ENCODE results near the gene MALRD1.
"Not testable (repeated sequence)": the region's sequence is repeated elsewhere in the genome, so short reads cannot be mapped to it uniquely, and the experiment has no call there.

Gene MALRD1

DNA sequence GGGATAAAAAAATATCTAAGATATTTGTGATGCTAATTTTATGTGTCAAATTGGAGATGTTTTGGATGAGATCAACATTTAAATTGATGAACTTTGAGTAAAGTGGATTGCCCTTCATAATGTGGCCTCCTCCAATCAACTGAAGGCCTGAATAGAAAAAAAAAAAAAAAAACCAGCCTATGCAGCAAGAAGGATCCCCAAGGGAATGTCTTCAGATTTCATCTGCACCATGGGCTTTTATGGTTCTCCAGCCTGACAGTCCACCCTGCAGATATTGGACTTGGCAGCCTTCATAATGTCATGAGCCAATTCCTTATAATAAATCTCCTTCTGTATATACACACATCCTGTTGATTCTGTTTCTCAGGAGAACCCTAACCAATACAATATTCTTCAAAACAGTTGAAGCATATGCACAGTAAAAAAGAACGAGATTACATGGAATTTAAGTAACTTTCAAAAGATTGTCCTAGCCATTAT, 450.7 kb downstream of the MALRD1 start:
- DNase-seq: no peak

DNA sequence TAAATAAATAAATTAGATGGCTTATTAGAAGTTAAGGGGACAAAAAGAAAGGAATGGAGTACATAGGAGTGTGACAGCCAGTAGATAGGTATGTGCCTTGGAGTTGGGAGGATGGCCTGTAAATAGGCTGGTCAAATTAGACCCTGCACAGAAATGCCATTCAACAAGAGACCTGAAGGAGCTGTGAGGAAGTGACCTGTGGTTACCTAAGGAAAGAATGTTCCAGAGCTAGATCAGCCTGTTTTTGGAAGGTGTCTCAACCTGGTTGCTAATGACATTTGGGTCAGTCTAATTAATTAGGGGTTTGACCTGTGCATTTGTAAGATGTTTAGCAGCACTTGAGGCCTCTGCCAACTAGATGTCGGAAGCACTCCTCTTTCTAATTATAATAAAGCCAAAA, 452.4 kb downstream of the MALRD1 start:
- no peak for DNase-seq

DNA sequence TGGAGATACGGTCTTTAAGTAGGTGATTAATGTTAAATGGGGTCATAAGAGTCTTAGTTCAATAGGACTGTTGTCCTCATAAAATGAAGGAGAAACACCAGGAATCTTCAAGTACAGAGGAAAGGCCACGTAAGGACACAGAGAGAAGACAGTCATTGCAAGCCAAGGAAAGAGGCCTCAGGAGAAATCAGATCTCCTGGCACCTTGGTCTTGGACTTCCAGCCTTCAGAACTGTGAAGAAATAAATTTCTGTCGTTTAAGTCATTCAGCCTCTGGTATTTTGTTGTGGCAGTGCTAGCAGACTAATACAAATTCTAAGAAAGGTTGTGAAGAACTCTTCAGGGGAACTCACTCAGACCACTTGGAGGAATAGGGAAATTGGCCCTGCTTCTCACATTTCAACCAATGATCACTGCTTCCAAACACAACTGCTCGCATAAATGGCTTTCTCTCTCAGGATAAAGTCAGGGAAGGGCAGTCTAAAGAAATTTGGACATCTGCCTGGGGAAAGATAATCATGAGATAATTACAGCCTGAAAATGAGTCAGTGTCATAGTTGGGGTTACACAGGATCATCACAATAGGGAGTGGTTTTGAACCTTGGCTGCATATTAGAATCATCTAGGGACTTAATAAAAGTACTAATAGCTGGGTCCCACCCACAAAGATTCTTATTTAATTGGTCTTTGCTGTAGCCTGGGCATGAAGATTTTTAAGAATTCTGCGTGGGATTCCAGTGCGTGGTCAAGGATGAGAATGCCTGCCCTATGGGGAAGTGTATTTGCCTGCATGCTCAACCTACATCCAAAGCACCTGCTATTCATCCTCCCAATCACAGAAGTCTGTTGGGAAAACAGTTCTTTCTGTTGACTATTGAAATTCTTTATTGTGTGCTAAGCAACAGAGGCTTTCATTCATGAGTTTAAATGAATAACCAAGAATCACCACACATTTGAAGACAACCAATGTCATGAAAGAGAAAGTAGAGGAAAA, 457.0 kb downstream of the MALRD1 start:
- no peak for DNase-seq

DNA sequence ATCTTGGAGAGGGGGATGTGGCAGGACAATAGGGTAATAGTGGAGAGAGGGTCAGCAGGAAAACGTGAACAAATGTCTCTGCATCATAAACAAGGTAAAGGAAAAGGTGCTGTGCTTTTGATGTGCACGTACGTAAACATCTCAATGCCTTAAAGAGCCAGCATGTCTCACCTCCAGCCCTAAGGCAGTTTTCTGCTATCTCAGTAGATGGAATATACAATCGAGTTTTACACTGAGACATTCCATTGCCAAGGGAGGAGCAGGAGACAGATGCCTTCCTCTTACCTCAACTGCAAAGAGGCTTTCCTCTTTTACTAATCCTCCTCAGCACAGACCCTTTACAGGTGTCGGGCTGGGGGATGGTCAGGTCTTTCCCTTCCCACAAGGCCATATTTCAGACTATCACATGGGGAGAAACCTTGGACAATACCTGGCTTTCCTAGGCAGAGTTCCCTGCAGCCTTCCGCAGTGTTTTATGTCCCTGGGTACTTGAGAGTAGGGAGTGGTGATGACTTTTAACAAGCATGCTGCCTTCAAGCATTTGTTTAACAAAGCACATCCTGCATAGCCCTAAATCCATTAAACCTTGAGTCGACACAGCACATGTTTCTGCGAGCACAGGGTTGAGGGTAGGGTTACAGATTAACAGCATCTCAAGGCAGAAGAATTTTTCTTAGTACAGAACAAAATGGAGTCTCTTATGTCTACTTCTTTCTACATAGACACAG, 461.6 kb downstream of the MALRD1 start:
- not testable (repeated sequence) for DNase-seq

DNA sequence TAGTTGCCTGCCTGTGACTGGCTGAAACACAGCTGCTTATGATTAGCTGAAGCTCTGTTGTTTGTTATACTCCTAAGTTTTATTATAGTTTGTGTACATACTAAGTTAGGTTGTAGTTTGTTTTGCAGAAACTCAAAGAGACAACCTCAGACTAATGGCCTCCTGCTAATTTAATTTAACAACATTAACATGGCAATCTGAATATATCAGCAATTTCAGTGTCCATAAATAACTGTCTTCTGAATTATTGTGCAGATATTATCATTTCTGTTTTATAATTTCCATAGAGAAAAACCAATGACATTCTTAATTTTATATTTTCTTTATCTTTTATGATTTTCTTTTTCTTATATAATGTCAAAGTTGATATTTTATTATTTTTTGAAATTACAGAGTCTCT, 469.5 kb downstream of the MALRD1 start:
- DNase-seq: no peak

DNA sequence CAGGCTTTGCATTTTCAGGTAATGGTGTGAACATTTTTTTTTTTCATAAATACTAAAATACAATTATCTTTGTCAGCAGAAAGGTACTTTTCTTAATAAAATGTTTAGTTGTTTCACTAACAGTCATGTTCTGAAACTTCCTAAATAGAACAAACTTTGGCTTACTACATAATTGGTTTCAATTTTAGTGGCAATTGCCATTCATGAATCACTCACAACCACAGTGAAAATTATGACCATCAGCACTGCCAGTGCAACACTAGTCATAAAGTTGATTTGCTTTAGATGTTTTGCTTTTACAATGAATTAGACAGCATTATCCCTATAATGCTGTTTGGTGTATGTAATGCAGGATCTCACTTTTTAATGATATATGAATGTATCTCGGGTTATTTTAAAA, 470.0 kb downstream of the MALRD1 start:
- DNase-seq: no peak

DNA sequence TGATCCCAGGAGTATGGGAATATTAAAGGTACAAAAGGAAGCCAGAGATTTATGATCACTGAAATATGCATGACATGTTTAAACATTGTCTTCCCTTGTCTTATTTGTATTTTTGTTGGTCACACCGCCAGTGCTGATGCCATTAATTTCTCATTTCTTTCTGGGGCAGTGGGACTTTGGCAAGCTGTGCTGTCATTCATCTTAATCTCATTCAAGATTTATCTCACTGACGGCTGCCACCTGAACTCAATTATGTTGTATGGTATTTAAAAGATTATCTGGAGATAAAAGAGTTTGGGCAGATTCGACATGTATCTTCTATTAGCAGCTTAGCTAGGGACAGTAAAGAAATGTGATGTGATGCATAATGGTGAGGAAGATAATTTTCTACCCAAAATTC, 482.7 kb downstream of the MALRD1 start:
- no peak for DNase-seq

DNA sequence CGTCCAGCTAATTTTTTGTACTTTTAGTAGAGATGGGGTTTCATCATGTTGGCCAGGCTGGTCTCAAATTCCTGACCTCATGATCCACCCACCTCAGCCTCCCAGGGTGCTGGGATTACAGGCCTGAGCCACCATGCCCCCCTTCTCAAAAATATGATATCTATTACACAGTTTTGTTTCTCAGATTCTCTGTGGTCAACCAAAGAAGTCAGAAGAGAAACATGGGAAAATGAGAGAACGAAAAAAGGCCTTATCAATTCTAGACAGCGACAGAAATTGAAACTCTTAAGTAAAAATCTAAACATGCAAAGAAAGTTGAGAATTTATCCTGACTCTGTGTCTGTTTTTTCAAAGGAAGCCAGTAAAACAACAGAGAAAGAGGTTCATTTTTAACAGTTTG, 483.8 kb downstream of the MALRD1 start:
- DNase-seq: no peak

DNA sequence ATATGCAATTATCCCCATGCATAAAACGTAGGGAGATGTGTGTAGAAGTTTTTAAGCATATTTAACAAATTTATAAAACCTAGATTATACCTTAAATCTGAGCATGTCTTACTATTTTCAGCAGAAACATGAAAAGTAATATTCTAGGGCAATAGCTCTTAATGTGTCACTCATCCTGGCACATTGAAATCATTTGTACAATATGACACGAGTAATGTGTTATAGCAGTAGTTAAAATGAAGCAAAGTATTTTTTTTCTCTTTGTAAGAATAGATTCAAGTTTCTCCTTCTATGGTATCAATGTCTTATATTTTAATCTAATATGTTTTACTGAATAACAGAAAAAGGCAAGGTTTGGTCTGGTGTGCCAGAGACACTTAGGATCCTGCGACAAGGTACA, 492.7 kb downstream of the MALRD1 start:
- no peak for DNase-seq

DNA sequence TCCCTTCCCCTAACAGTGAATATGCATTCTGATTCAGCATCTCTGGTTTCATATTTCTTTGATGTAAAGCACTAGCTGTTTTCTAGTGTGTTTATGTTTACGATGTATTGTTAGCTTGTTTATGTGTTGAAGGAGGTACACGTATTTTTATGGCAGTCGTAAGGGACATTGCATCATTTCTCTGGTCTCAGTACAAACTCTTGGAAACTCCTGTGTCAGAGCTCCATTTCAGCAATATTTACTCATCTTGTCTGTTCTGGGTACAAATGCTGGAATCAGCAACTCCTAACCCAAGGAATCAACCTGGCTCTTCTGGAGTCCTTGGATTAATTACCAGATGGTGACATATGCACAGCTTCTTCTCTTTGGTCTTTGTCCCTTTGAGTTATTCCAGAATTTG, 497.6 kb downstream of the MALRD1 start:
- DNase-seq: no peak

DNA sequence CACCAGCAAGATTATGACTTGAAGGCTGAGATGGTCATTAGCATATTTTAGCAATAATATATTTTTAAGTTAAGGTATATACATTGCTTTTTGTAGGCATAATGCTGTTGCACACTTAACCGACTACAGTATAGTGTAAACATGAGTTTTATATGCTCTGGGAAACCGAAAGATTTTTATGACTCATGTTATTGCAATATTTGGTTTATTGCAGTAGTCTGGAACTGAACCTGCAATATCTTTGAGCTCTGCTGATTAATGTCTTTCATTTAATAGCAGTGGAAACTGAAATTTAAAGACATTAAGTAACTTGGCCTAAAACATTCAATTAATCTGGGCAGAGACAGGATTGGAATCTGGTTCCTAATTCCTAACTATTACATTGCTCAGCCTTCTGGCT, 500.9 kb downstream of the MALRD1 start:
- no peak for DNase-seq

DNA sequence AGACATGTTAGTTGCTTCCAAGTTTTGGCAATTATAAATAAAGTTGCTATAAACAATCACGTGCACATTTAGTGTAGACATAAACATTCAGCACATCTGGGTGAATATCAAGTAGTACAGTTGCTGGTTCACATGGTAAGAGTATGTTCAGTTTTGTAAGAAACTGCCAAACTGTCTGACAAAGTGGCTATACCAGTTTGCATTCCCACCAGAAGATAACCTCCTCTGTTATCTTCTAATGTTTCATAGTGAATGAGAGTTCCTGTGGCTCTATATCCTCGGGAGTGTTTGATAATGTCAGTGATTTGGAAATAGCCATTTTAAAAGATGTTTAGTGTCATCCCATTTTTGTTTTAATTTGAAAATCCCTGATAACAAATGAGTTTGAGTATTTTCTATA, 508.1 kb downstream of the MALRD1 start:
- no peak for DNase-seq

DNA sequence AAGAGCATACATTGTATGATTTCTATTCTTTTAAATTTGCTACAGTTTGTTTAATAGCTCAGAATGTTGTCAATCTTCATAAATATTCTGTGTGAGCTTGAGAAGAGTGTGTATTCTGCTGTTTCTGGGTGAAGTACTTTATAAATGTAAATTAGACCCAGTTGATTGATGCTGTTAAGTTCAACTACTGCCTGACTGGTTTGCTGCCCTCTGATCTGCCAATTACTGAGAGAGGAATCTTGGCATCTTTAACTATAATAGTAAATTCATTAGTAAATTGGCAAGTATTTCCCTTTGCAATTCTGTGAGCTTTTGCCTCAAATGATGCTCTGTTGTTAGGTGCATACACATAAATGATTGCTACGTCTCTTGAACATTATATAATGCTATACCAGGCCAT, 512.6 kb downstream of the MALRD1 start:
- no peak for DNase-seq

DNA sequence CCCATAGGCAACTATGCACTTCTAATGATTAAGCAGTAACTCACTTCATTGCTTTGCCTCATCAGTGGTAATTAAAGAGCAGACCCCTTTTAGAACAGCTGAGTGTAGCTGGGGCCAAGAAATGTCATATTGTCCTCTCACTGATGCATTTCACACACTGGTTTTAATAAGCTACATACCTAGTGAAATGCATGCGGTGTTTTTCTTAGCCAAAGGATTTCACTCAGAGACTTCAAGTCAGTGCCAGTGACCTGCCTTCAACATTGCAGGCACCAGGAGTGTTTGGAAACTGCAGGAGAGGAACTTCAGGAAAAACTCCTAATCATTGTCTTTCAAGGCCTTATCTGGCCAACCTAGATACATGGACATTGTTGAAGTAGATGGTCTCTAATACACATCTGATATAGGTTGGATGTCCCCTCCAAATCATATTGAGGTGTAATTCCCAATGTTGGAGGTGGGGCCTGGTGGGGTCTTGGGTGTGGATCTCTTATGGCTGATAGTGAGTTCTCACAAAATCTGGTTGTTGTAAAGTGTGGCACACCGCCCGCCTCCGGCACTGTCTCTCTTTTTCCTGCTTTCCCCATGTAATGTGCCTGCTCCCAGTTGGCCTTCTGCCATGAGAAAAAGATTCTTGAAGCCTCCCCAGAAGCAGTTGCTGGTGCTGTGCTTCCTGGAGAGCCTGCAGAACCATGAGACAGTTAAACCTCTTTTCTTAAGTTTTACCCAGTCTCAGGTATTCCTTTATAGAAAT, 515.0 kb downstream of the MALRD1 start:
- DNase-seq: no peak

DNA sequence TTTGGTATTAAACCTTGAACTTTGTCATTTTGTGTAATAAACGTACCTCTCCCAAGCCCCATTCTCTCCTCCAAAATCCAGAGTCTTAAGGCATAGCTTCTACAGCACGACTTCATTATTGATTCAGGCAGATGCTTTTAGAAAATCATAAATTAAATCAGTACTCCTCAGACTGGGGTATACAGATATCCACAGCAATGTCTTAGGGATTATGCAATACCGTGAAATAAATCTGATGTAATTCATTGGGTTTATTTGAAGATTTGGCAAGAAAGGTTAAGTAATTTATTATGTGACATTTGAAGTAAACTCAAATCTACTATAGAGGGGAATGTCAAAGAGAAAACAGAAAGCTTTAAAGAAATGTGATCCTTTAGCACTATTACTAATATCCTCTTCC, 521.5 kb downstream of the MALRD1 start:
- DNase-seq: no peak

DNA sequence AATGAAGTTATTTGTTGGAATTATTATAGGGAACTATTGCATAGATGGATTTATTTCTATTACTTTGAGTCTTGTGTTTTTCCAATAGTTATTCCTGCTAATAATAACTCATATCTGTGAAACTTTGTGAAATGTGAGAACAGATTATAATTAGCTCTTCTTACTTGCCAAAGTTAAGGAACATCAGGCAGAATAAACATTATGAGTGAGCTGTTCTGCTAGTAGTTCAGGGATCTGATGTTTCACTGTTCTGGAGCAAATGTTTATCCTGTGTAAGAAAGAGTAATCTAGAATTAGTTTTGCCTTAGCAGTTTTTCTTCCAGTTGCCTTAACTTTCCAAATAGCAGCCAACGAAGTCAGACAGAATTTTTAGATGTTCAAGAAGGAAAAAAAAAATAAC, 522.4 kb downstream of the MALRD1 start:
- DNase-seq: no peak

DNA sequence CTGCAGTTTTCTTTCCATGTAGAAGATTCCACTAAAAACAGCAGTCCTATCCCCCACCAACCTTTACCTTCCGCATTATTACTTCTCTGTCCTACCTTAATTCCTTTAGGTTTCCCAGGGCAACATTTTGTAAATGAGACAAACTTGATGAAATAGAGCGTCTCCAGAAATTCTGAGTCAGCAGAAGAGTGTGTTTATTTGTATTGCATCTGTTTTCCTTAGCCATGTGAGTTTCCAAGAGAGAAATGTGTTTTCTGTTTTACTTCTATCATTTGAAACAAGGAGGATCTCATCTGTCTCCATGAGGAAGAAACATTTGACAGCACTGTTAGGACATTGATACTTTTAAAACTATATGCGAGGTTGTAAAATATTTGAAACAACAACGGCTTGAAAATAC, 523.5 kb downstream of the MALRD1 start:
- no peak for DNase-seq

DNA sequence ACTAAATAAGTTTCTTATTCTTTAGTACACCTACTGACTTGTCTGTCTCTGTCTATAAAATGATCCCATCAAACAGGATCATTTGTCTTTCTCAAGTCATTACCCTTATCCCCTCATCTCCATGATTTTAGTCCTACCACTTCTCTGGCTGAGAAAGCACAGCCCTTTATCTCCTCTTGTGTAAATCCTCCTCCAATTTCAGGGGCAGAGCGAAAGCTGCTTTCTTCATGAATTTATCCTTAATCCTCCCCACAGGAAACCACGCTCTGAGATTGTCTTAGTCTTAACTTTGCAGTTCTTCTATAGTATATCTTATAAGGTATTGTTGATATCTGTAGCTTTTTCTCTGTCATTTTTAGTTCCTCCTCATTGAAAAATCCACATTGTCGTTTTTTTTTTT, 528.0 kb downstream of the MALRD1 start:
- no peak for DNase-seq

DNA sequence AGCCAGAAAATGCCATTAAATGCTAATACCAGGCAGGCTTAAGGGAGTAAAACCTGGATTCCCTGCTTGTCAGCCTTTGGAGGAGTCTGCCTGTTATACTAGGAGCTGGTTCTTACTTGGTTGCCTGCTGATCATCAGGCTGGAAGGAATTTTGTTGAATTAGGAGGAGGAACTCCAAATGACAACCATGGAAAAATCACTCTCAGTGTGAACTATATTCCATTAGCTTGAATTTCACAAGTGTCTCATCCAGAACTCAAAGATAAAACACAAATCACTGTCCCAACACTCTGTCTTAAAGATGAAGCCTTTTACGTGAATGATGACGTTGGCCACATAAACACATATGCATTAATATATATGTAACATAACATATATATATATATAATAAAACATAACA, 528.8 kb downstream of the MALRD1 start:
- DNase-seq: no peak

DNA sequence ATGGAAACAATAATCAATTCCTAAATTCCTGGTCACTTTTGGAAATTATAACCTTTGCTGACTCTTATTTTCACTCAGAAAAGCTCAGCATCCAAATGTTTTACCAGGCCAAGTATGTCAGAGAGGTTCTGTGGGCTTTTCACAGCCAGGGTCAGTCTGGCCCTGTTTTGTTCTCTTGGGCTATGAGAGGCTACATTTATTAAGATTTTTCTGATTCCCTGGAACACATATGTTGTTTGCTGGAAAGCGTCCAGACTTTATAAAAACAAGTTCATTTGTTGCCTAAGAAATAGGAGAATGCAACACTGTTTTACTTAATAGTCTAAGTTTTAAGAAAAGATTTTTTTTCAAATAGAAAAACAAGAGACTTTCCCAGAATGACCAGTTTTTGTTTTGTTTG, 529.2 kb downstream of the MALRD1 start:
- no peak for DNase-seq

DNA sequence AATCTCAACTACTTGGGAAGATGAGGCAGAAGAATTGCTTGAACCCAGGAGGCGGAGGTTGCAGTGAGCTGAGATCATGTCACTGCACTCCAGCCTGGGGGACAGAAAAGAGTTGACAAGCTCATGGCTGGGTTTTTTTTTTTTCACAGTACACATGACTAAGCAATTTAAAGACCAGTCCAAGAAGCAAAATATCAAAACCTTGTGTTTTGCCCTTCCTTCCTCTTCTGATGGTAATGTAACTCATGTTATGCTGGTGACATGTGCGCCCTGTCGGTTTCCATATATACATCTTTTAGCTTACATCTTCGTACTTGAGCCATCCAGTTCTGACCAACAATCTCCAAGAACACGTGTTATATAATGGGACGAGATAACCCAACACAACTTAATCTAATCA, 530.0 kb downstream of the MALRD1 start:
- DNase-seq: no peak

DNA sequence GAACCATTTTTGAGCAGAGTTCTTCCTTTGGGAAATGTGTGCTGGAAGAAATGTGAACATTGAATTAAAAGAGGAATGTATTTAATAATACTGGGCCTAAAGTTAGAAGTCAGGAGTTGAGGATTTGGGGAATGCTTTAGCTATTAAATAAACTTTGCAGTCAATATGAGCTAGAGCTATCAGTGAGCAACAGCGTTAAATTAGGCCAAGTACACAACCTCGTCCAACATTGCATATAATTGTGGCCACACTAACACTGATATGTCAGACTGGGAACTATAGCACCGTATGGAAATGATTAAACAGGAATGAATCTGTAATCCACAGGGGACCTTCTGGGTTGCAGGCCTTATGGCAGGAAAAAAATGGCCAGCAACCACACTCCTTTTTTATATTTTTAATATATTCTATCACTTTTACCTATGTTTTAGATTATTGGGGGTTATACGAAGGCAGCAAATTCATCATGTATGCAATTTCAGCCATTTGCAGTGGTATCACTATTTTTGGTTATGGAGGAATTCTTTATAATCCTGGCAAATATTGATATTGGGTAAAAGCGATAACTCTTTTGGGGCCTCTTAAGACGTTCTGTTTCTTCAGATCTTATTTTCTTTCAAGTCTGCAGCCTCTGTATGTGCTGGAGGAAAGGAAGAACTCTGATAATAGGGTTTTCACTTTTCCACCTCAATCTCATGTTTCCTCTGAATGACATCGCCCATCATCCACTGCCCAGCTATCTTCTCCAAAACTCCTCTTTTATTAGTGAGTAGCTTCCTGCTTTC, 531.4 kb downstream of the MALRD1 start:
- no peak for DNase-seq

DNA sequence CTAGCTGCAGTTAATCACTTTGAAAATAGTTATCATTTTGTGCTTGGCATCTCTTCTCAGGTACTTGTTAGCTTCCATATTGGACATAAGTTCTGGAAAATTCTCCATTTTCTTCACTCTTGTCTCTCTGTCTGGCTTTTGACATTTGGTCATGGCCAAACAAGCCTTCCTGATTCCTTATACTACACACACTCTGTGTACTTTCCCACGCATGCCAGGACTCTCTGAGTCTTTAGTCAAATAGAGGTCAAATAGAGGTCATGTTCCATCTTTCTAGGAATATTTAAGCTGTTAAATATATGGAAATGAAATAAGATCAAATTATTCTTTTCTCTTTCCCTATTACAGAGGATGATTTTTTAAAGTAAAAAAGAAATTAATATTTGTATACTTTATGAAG, 532.1 kb downstream of the MALRD1 start:
- no peak for DNase-seq

Data from CD4-positive, alpha-beta T cell treated with Interferon alpha-2 for 1 hour (primary cell).